Skeletal muscle satellite cell (primary cell): ENCODE results near the gene CD300E.
"Not testable (repeated sequence)": the region's sequence is repeated elsewhere in the genome, so short reads cannot be mapped to it uniquely, and the experiment has no call there.

ENCODE experiments used
- H3K27me3 ChIP-seq: 2 replicates; pipeline ENCODE4 v1.7.0; 2013; ENCODE audit warnings: low read length; ENCODE audit not compliant: control insufficient read depth, insufficient read depth
- H3K36me3 ChIP-seq: 2 replicates; pipeline ENCODE4 v1.7.0; 2013; ENCODE audit warnings: mild to moderate bottlenecking, control low read depth, low read length; ENCODE audit not compliant: insufficient read depth
- H3K4me1 ChIP-seq: 2 replicates; pipeline ENCODE4 v1.7.0; 2013; ENCODE audit warnings: low read length; ENCODE audit not compliant: control insufficient read depth, insufficient read depth
- H3K4me2 ChIP-seq: 2 replicates; pipeline ENCODE4 v1.7.0; 2013; ENCODE audit warnings: mild to moderate bottlenecking, low read length
- H3K4me3 ChIP-seq: 2 replicates; pipeline ENCODE4 v1.7.0; 2013; ENCODE audit warnings: low read length
- H3K9ac ChIP-seq: 2 replicates; pipeline ENCODE4 v1.7.0; 2013; ENCODE audit warnings: mild to moderate bottlenecking, low read depth, low read length, moderate library complexity
- H3K9me3 ChIP-seq: replicated peaks from 2 replicates; pipeline ENCODE4 v1.7.0; 2013; ENCODE audit warnings: mild to moderate bottlenecking, control low read depth, low read length

The CD300E gene

DNA sequence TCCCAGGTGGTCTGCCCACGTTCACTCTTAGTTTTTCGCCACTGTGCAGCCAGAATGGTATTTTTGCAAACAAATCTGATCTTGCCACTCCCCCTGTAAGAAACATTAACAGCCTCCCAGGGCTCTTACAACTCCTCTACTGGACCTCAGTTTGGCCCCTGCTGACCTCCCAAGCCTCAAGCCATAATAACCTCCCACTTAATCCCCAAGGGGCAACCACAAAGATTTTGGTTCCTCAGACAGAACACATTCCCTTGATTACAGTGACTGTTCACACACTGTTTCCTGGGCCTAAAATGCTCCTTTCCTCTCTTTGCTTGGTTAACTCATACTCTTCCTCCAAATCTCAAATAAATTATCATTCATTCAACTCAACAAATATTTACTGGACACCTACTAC is 21.5 kb upstream of the CD300E start:
- no peak overlapping the region for H3K4me3 ChIP-seq
- no peaks in the 10 kb centered on the region for H3K4me1 ChIP-seq
- no peaks in the 10 kb centered on the region for H3K9me3 ChIP-seq
- H3K36me3 ChIP-seq = no peaks in the 10 kb centered on the region
- peaks cover 3% of the 10 kb centered on the region for H3K27me3 ChIP-seq
- no peak overlapping the region for H3K9ac ChIP-seq
- H3K4me2 ChIP-seq = no peak overlapping the region

DNA sequence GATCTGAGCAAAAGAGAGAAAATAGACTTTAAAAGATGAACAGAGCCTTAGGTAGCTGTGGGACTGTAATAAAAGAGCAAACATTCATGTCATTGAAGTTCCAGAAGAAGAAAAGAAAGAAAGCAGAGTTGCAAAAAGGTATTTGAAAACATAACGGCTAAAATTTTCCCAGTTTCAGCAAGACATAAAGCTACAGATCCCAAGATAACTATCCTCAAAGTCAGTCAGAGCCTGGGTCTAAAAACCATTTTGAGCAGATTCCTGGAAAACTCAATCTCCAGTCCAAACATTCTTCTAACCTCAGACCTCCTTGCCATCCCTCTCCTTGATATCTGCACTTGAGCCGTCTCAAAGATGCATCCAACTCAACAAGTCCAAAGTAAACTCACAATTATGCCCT is 20.9 kb upstream of the CD300E start:
- Histone ChIP-seq H3K4me1 (no peaks in the 10 kb centered on the region), H3K4me3 (no peak overlapping the region), H3K36me3 (no peaks in the 10 kb centered on the region), H3K9ac (no peak overlapping the region), H3K9me3 (no peaks in the 10 kb centered on the region), H3K27me3 (no peaks in the 10 kb centered on the region), H3K4me2 (no peak overlapping the region)

DNA sequence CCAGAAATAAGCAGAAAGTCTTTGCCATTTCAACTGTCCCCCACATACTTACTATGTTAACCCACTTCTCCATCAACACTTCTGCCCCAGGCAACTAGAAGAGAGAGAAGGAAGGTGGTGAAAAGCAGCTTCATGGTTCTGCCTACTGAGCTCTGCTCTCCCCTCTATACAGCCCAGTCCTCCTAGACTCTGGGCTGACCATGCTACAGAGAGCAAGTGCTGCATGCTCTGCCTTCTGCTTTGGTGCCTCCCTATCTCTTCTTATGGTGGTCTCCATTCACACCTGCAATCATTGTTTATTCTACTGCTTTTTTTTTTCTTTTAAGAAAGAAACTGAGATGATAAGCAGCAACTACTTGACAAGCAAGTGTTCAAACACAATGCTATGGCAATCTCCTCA is 20.3 kb upstream of the CD300E start:
- H3K9me3 ChIP-seq = no peaks in the 10 kb centered on the region
- H3K27me3 ChIP-seq = no peaks in the 10 kb centered on the region
- no peaks in the 10 kb centered on the region for H3K36me3 ChIP-seq
- no peak overlapping the region for H3K4me2 ChIP-seq
- H3K9ac ChIP-seq = no peak overlapping the region
- H3K4me3 ChIP-seq = no peak overlapping the region
- no peaks in the 10 kb centered on the region for H3K4me1 ChIP-seq

DNA sequence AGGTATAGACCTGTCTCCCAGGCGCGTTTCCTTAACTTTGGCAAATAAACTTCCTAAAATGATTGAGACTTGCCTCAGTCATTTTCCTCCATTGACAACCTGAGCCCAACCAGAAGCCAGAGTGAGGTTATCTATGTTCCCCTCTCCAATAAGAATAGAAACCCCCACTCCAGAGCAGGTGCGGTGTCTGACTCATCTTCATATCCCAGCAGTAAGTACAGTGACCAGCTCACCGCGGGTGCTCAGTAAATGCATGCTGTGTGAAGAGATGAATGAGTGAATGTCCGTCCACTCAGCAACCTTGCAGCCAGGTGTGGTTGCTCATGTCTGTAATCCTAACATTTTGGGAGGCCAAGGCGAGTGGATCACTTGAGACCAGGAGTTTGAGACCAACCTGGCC is 19.5 kb upstream of the CD300E start:
- Histone ChIP-seq H3K27me3 (no peaks in the 10 kb centered on the region), H3K36me3 (no peaks in the 10 kb centered on the region), H3K4me2 (no peak overlapping the region), H3K4me1 (no peaks in the 10 kb centered on the region), H3K9ac (no peak overlapping the region), H3K9me3 (no peaks in the 10 kb centered on the region), H3K4me3 (no peak overlapping the region)

DNA sequence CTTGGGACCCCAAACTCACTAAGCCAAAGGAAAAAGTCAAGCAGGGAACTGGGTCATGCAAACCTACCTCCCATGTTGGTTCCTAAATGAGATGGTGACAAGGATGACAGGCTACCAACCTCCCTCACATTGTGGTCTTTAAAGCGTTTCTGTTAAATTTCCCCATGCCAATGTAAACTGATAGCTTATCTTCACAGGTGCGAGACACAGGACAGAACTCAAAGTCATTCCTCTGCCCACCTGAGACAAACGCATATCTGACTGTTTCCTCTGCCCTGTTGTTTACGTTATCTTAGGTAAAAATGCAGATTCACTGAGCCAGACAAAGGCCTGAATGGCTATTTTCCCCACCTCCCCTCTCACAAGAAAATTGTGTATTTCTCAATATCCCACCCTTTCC is 19.0 kb upstream of the CD300E start:
- no peak overlapping the region for H3K4me3 ChIP-seq
- H3K9ac ChIP-seq = no peak overlapping the region
- no peaks in the 10 kb centered on the region for H3K36me3 ChIP-seq
- no peaks in the 10 kb centered on the region for H3K4me1 ChIP-seq
- no peak overlapping the region for H3K4me2 ChIP-seq
- H3K9me3 ChIP-seq = no peaks in the 10 kb centered on the region
- no peaks in the 10 kb centered on the region for H3K27me3 ChIP-seq

DNA sequence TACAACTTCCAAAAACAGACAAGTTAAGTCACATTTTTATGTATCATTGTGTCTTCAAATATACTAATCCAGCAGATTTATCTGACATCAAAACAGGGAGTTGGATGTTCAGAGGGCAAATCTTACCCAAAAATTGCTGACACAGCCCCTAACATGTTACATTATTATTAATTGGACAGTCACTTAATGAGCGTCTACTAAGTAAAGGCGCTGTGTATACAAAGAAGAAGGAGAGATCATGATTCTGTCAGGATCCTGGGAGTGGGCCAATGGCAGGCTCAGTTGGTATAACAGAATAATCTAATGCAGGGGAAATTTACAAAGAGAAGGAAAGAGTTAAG is 18.4 kb upstream of the CD300E start:
- Histone ChIP-seq H3K9me3 (no peaks in the 10 kb centered on the region), H3K27me3 (no peaks in the 10 kb centered on the region), H3K9ac (no peak overlapping the region), H3K4me1 (no peaks in the 10 kb centered on the region), H3K36me3 (no peaks in the 10 kb centered on the region), H3K4me2 (no peak overlapping the region), H3K4me3 (no peak overlapping the region)

DNA sequence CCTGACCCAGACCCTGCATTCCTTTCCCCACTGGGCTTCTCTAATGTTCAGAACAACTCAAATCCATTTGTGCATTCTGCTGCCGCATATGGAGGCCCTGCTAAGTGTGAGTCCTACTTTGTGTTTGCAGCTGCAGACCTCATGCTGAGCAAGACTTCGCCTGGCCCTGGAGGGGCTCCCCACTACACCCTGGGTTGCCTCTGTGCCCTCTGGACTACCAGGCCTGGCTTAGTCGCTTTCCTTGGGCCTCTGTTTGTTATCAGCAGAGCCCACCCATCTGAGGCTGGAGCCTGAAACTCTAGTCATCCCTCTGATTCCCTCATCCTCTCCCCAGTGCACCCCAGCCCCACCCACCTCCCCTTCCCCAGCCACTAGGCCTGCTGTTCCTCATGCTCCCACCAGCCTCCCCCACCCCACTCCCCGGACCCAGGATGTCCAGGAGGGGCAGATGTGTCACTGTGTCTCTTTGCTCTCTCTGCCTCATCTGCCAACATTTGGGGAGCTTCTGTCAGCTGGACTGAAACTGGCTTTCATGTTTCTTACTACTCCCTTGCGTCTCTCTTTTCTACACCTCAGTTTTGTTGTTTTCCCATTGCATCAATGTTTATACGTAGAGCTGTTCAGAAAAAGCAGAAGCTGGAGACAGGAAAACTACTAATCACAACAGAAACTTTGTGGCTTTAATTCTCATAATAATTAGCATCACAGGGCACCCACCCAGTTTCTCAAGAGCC is 17.9 kb upstream of the CD300E start:
- H3K4me2 ChIP-seq = no peak overlapping the region
- no peaks in the 10 kb centered on the region for H3K9me3 ChIP-seq
- no peaks in the 10 kb centered on the region for H3K36me3 ChIP-seq
- H3K4me3 ChIP-seq = no peak overlapping the region
- no peak overlapping the region for H3K9ac ChIP-seq
- no peaks in the 10 kb centered on the region for H3K27me3 ChIP-seq
- H3K4me1 ChIP-seq = no peaks in the 10 kb centered on the region

DNA sequence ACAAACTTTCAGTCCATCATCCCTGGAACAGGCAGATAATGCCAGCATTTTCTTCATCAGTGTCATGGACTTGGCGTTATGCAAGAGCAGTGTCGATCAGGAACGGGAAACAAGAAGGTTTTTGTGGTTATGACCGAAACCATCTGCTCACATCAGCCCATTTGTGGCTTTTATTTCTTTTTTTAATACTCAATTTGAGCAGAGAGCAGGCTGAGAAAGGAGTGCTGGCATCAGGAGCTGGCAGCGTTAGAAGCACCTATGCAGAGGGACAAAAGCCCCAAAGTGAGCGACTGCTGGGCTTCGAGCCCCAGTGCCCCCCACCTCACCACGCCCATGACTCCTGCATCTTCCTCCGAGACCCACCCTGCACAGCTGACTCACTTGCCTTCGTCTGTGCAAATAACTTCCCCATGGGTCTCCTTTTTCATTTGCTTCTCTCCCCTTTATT is 16.2 kb upstream of the CD300E start:
- Histone ChIP-seq H3K4me3 (no peak overlapping the region), H3K27me3 (no peaks in the 10 kb centered on the region), H3K9me3 (no peaks in the 10 kb centered on the region), H3K36me3 (no peaks in the 10 kb centered on the region), H3K9ac (no peak overlapping the region), H3K4me2 (no peak overlapping the region), H3K4me1 (no peaks in the 10 kb centered on the region)

DNA sequence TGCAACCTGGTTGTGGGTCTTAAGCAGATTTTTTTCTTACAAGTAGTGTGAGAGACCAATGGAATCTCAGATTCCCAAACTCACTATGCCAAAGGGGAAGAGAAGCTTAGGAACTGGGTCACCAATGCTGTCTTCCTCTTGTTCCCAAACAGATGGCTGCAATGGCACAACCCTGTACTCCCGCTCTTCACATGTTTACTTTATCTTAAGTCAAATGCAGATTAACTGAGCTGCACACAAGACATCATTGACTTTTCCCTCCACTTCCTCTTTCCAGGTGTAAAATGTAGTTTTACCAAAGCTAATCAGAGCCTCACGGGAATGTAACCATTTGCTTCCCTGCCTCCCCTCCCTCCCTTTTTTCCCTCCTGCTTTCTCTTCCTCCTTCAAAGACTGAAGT is 14.4 kb upstream of the CD300E start:
- Histone ChIP-seq H3K4me2 (no peak overlapping the region), H3K36me3 (no peaks in the 10 kb centered on the region), H3K9me3 (no peaks in the 10 kb centered on the region), H3K4me1 (no peaks in the 10 kb centered on the region), H3K4me3 (no peak overlapping the region), H3K27me3 (no peaks in the 10 kb centered on the region), H3K9ac (no peak overlapping the region)

DNA sequence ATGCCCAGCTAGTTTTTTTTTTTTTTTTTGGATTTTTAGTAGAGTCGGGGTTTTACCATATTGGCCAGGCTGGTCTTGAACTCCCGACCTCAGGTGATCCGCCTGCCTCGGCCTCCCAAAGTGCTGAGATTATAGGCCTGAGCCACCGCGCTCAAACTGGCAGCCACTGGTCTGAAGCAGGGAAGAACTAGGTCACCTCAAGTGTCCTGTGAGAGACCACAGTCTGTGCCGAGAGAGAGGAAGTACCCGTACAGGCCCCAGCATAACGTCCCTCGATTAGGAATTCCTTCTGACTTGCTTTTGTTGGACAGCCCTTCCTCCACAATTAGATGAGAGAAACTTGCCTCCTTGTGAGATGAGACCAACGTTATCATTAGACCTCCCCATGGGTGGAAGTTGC is 13.7 kb upstream of the CD300E start:
- no peak overlapping the region for H3K4me2 ChIP-seq

DNA sequence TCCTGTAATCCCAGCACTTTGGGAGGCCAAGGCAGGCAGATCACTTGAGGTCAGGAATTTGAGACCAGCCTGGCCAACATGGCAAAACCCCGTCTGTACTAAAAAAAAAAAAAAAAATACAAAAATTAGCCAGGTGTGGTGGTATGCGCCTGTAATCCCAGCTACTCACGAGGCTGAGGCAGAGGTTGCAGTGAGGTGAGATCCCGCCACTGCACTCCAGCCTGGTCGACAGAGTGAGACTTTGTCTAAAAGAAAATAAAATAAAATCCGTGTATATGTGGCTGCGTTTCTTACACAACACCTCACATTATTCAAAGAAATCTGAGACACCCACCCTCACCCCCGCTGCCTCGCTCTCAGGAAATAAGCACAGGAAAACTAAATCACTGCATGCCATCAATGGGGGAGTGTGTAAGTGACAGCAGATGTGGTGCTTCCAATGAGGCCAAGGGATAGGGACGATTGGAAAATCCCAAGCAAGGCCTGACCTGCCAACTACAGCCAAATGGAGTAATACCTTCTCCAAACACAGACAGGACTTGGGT is 13.1 kb upstream of the CD300E start:
- not testable (repeated sequence) for H3K27me3 ChIP-seq, H3K4me2 ChIP-seq, H3K9me3 ChIP-seq, H3K4me1 ChIP-seq, H3K9ac ChIP-seq, H3K36me3 ChIP-seq, H3K4me3 ChIP-seq

More for the DNA sequence above, 13.7 kb upstream of the CD300E start:
- H3K27me3 ChIP-seq = no peaks in the 10 kb centered on the region
- no peaks in the 10 kb centered on the region for H3K36me3 ChIP-seq
- no peaks in the 10 kb centered on the region for H3K9me3 ChIP-seq
- H3K4me1 ChIP-seq = no peaks in the 10 kb centered on the region
- no peak overlapping the region for H3K4me3 ChIP-seq
- no peak overlapping the region for H3K9ac ChIP-seq

DNA sequence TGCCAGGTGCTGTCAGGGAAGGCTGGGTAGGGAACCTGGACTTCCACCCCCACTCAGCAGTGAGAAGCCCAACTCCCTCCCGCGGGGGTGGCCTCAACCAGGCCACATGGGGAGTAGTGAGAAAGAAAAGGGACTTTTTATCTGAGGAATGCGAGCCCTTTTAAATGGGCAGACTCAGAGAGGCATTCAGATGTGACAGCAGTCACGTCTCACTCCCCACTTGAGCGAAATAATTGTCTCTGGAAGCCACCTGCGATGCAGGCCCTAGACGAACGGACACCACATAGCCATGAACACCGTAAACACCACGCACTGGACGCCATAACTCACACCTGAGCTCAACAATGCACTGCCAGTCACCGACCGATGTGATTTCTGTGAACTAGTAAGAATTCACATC is 11.9 kb upstream of the CD300E start:
- Histone ChIP-seq H3K4me1 (no peaks in the 10 kb centered on the region), H3K27me3 (no peaks in the 10 kb centered on the region), H3K9me3 (no peaks in the 10 kb centered on the region), H3K36me3 (no peaks in the 10 kb centered on the region), H3K4me2 (no peak overlapping the region), H3K9ac (no peak overlapping the region), H3K4me3 (no peak overlapping the region)
